Measurements from ENCODE around the gene GRK4.
"Not testable (repeated sequence)": the region's sequence is repeated elsewhere in the genome, so short reads cannot be mapped to it uniquely, and the experiment has no call there.

Gene GRK4

DNA sequence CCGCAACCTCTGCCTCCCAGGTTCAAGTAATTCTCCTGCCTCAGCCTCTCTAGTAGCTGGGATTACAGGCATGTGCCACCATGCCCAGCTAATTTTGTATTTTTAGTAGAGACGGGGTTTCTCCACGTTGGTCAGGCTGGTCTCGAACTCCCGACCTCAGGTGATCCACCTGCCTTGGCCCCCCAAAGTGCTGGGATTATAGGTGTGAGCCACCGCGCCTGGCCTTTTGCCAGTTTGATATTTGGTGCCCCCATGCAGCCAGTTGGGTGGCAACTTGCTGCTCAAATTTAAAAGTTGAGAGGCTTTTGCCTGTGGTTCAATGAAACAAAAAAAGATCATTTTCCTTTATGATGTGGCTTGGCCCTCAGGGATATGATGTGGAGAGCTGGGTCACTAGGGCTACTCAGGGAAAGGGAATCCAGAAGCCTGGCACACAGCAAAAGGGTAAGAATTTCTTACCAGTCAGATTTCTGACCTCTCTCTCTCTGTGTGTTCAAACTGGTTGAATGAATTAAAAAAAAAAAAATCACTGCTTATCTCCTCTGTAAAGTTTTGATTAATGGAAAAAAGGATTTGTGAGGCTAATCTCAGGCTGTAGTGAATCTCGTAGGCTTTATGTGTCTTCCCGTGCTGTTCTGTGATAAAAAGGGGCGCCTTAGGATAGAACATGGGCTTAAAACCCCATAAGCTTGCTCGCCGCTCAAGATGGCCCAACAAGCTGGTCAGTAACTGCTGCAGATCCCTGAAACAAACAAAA, 87.9 kb downstream of the GRK4 start:
- H3K4me2 ChIP-seq (ENCODE audit: insufficient read depth, low read length, poor library complexity, severe bottlenecking); H4K91ac ChIP-seq (ENCODE audit: low read depth, low read length, poor library complexity); H3K27me3 ChIP-seq (ENCODE audit: control insufficient read depth in 3 of 3, insufficient read depth in 3 of 3, low read depth in 1 of 3, low read length in 3 of 3); H3K9me3 ChIP-seq (replicated peaks in 1 of 2; ENCODE audit: control insufficient read depth in 2 of 2, insufficient read depth in 1 of 2, low read depth in 1 of 2, low read length in 2 of 2); H2BK12ac ChIP-seq (ENCODE audit: low read length); H2BK120ac ChIP-seq (ENCODE audit: low read depth, low read length); H3K4me1 ChIP-seq (ENCODE audit: control insufficient read depth in 2 of 2, insufficient read depth in 1 of 2, low read depth in 1 of 2, low read length in 2 of 2); H2AK5ac ChIP-seq (ENCODE audit: low read depth, low read length); H3K14ac ChIP-seq (ENCODE audit: low read length); H3K27ac ChIP-seq (replicated peaks; ENCODE audit: low read length); H2BK15ac ChIP-seq (ENCODE audit: low read length); H3K18ac ChIP-seq (ENCODE audit: low read length); H3K9ac ChIP-seq (ENCODE audit: low read depth, low read length, poor library complexity); DNase-seq (ENCODE audit: low spot score); H2AFZ ChIP-seq (ENCODE audit: low read length); H3K36me3 ChIP-seq (replicated peaks in 1 of 2; ENCODE audit: control insufficient read depth in 2 of 2, insufficient read depth in 2 of 2, low read length in 2 of 2); H4K8ac ChIP-seq (ENCODE audit: low read depth, low read length); H3K4me3 ChIP-seq (ENCODE audit: low read length in 2 of 2); H2BK5ac ChIP-seq (ENCODE audit: low read length); H3K79me1 ChIP-seq (ENCODE audit: low read depth, low read length); H3K4ac ChIP-seq (ENCODE audit: low read length); H3K23ac ChIP-seq (ENCODE audit: low read depth, low read length, poor library complexity): not testable (repeated sequence)
- no CpG with 5 or more reads among the region's 12 CpGs for WGBS, 2 donors (ENCODE audit: extremely low coverage in 2 of 2, insufficient read length in 2 of 2, insufficient replicate concordance in 1 of 2)

DNA sequence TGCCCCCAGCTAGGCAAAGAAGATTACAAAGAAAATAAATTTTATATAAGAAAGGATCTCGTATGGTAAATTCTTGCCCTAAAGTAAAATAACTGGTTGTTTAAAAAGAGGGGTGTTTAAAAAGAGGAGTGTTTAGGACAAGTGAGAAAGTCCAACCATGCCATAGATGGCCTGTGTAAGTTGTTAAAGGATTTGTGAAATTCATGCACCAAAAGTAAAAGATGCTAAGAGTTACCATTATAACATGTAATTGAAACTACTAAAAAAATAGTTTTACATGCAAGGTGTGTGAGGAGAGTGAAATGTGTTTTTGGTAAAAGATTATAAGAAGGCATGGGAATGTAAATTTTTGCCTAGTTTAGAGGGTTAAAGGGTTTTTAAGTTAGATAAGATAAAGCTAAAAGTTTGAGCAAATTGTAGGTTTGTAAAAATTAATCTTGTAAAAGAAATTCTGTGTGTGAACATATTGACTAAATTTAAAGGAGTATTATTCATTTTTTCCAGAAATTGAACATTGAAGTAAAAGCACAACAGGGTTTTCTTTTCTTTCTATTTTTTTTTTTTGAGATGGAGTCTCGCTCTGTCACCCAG, 90.9 kb downstream of the GRK4 start:
- WGBS, 2 donors (ENCODE audit: extremely low coverage in 2 of 2, insufficient read length in 2 of 2, insufficient replicate concordance in 1 of 2) = no CpG with 5 or more reads among the region's 2 CpGs
- no peak overlapping the region for H3K27ac ChIP-seq (replicated peaks; ENCODE audit: low read length)
- H3K79me1 ChIP-seq (ENCODE audit: low read depth, low read length) = no peaks in the 10 kb centered on the region
- no peak overlapping the region for H4K8ac ChIP-seq (ENCODE audit: low read depth, low read length)
- H3K4ac ChIP-seq (ENCODE audit: low read length) = no peak overlapping the region
- no peak overlapping the region for H3K9ac ChIP-seq (ENCODE audit: low read depth, low read length, poor library complexity)
- DNase-seq (ENCODE audit: low spot score) = no peak
- H4K91ac ChIP-seq (ENCODE audit: low read depth, low read length, poor library complexity) = no peak overlapping the region
- H2BK120ac ChIP-seq (ENCODE audit: low read depth, low read length) = no peak overlapping the region
- H3K27me3 ChIP-seq (ENCODE audit: control insufficient read depth in 3 of 3, insufficient read depth in 3 of 3, low read depth in 1 of 3, low read length in 3 of 3) = no peaks in the 10 kb centered on the region
- no peak overlapping the region for H3K4me2 ChIP-seq (ENCODE audit: insufficient read depth, low read length, poor library complexity, severe bottlenecking)
- no peaks in the 10 kb centered on the region for H3K36me3 ChIP-seq (replicated peaks in 1 of 2; ENCODE audit: control insufficient read depth in 2 of 2, insufficient read depth in 2 of 2, low read length in 2 of 2)
- no peak overlapping the region for H2BK15ac ChIP-seq (ENCODE audit: low read length)
- no peak overlapping the region for H3K18ac ChIP-seq (ENCODE audit: low read length)
- H2AFZ ChIP-seq (ENCODE audit: low read length) = no peak overlapping the region
- H3K14ac ChIP-seq (ENCODE audit: low read length) = no peak overlapping the region
- H2BK5ac ChIP-seq (ENCODE audit: low read length) = no peak overlapping the region
- H3K9me3 ChIP-seq (replicated peaks in 1 of 2; ENCODE audit: control insufficient read depth in 2 of 2, insufficient read depth in 1 of 2, low read depth in 1 of 2, low read length in 2 of 2) = peaks cover 7 to 9% of the 10 kb centered on the region in 2 donors
- H3K23ac ChIP-seq (ENCODE audit: low read depth, low read length, poor library complexity) = no peak overlapping the region
- H2AK5ac ChIP-seq (ENCODE audit: low read depth, low read length) = no peak overlapping the region
- no peak overlapping the region for H2BK12ac ChIP-seq (ENCODE audit: low read length)
- no peak overlapping the region for H3K4me3 ChIP-seq (ENCODE audit: low read length in 2 of 2)
- H3K4me1 ChIP-seq (ENCODE audit: control insufficient read depth in 2 of 2, insufficient read depth in 1 of 2, low read depth in 1 of 2, low read length in 2 of 2) = no peaks in the 10 kb centered on the region

DNA sequence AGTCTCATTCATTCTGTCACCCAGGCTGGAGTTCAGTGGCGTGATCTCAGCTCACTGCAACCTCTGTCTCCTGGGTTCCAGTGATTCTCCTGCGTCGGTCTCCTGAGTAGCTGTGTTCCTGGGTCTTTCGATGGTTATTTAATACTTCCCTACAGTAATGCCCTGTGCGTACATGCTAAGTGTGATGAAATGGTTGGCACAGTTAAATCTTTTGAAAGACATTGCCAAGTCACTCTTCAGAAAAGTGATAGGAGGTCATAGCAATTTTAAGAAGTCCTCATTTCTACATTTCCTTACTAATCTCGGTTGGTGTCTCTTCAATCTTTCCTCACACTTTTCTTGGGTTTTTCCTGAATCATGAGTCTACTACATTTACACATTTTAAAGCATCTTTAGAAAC, 96.6 kb downstream of the GRK4 start:
- H3K4me2 ChIP-seq (ENCODE audit: insufficient read depth, low read length, poor library complexity, severe bottlenecking) = no peak overlapping the region
- H3K4me3 ChIP-seq (ENCODE audit: low read length in 2 of 2) = no peak overlapping the region
- no peak overlapping the region for H3K9ac ChIP-seq (ENCODE audit: low read depth, low read length, poor library complexity)
- H2BK15ac ChIP-seq (ENCODE audit: low read length) = no peak overlapping the region
- no peak overlapping the region for H2BK5ac ChIP-seq (ENCODE audit: low read length)
- no peak overlapping the region for H2BK12ac ChIP-seq (ENCODE audit: low read length)
- no peaks in the 10 kb centered on the region for H3K36me3 ChIP-seq (replicated peaks in 1 of 2; ENCODE audit: control insufficient read depth in 2 of 2, insufficient read depth in 2 of 2, low read length in 2 of 2)
- H3K79me1 ChIP-seq (ENCODE audit: low read depth, low read length) = no peaks in the 10 kb centered on the region
- no peak overlapping the region for H4K91ac ChIP-seq (ENCODE audit: low read depth, low read length, poor library complexity)
- DNase-seq (ENCODE audit: low spot score) = no peak
- no peak overlapping the region for H3K23ac ChIP-seq (ENCODE audit: low read depth, low read length, poor library complexity)
- no CpG with 5 or more reads among the region's 6 CpGs for WGBS, 2 donors (ENCODE audit: extremely low coverage in 2 of 2, insufficient read length in 2 of 2, insufficient replicate concordance in 1 of 2)
- H4K8ac ChIP-seq (ENCODE audit: low read depth, low read length) = no peak overlapping the region
- no peaks in the 10 kb centered on the region for H3K4me1 ChIP-seq (ENCODE audit: control insufficient read depth in 2 of 2, insufficient read depth in 1 of 2, low read depth in 1 of 2, low read length in 2 of 2)
- H3K27ac ChIP-seq (replicated peaks; ENCODE audit: low read length) = no peak overlapping the region
- H2AK5ac ChIP-seq (ENCODE audit: low read depth, low read length) = no peak overlapping the region
- H3K9me3 ChIP-seq (replicated peaks in 1 of 2; ENCODE audit: control insufficient read depth in 2 of 2, insufficient read depth in 1 of 2, low read depth in 1 of 2, low read length in 2 of 2) = peaks cover 3 to 7% of the 10 kb centered on the region in 2 donors
- H2AFZ ChIP-seq (ENCODE audit: low read length) = no peak overlapping the region
- no peak overlapping the region for H3K4ac ChIP-seq (ENCODE audit: low read length)
- no peak overlapping the region for H2BK120ac ChIP-seq (ENCODE audit: low read depth, low read length)
- peaks cover 0 to 4% (median 0%) of the 10 kb centered on the region in 3 experiments for H3K27me3 ChIP-seq (ENCODE audit: control insufficient read depth in 3 of 3, insufficient read depth in 3 of 3, low read depth in 1 of 3, low read length in 3 of 3)
- H3K18ac ChIP-seq (ENCODE audit: low read length) = no peak overlapping the region
- no peak overlapping the region for H3K14ac ChIP-seq (ENCODE audit: low read length)

DNA sequence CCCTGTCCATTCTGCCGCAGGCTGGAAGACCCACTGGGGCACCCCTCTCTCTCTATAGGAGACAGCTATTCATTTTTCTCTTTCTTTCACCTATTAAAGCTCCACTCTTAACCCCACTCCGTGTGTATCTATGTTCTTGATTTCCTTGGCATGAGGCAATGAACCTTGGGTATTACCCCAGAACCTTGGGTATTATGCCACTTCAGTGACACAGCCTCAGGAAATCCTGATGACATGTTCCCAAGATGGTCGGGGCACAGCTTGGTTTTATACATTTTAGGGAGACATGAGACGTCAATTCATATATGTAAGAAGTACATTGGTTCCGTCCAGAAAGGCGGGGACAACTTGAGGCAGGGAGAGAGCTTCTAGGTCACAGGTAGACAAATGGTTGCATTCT, 97.6 kb downstream of the GRK4 start:
- H3K27me3 ChIP-seq (ENCODE audit: control insufficient read depth in 3 of 3, insufficient read depth in 3 of 3, low read depth in 1 of 3, low read length in 3 of 3) = peaks cover 0 to 4% (median 0%) of the 10 kb centered on the region in 3 experiments
- H3K14ac ChIP-seq (ENCODE audit: low read length) = no peak overlapping the region
- H3K23ac ChIP-seq (ENCODE audit: low read depth, low read length, poor library complexity) = no peak overlapping the region
- H3K4me2 ChIP-seq (ENCODE audit: insufficient read depth, low read length, poor library complexity, severe bottlenecking) = no peak overlapping the region
- no peak for DNase-seq (ENCODE audit: low spot score)
- no peaks in the 10 kb centered on the region for H3K79me1 ChIP-seq (ENCODE audit: low read depth, low read length)
- H3K4me1 ChIP-seq (ENCODE audit: control insufficient read depth in 2 of 2, insufficient read depth in 1 of 2, low read depth in 1 of 2, low read length in 2 of 2) = no peaks in the 10 kb centered on the region
- H2BK120ac ChIP-seq (ENCODE audit: low read depth, low read length) = no peak overlapping the region
- no peak overlapping the region for H4K8ac ChIP-seq (ENCODE audit: low read depth, low read length)
- no peak overlapping the region for H2BK12ac ChIP-seq (ENCODE audit: low read length)
- H2BK5ac ChIP-seq (ENCODE audit: low read length) = no peak overlapping the region
- H3K4me3 ChIP-seq (ENCODE audit: low read length in 2 of 2) = no peak overlapping the region
- H3K18ac ChIP-seq (ENCODE audit: low read length) = no peak overlapping the region
- H3K9me3 ChIP-seq (replicated peaks in 1 of 2; ENCODE audit: control insufficient read depth in 2 of 2, insufficient read depth in 1 of 2, low read depth in 1 of 2, low read length in 2 of 2) = peaks cover 3% of the 10 kb centered on the region in 2 donors
- H2AFZ ChIP-seq (ENCODE audit: low read length) = no peak overlapping the region
- no peak overlapping the region for H2AK5ac ChIP-seq (ENCODE audit: low read depth, low read length)
- no peaks in the 10 kb centered on the region for H3K36me3 ChIP-seq (replicated peaks in 1 of 2; ENCODE audit: control insufficient read depth in 2 of 2, insufficient read depth in 2 of 2, low read length in 2 of 2)
- no peak overlapping the region for H3K4ac ChIP-seq (ENCODE audit: low read length)
- no peak overlapping the region for H3K9ac ChIP-seq (ENCODE audit: low read depth, low read length, poor library complexity)
- no CpG with 5 or more reads among the region's 6 CpGs for WGBS, 2 donors (ENCODE audit: extremely low coverage in 2 of 2, insufficient read length in 2 of 2, insufficient replicate concordance in 1 of 2)
- H3K27ac ChIP-seq (replicated peaks; ENCODE audit: low read length) = no peak overlapping the region
- H4K91ac ChIP-seq (ENCODE audit: low read depth, low read length, poor library complexity) = no peak overlapping the region
- no peak overlapping the region for H2BK15ac ChIP-seq (ENCODE audit: low read length)
